ENCODE measurements around the gene PDPK1.

PDPK1 gene

GRCh38 chr16:2507052-2507659 is 30.7 kb upstream of the PDPK1 start:
- DNase-seq (ENCODE audit: low read depth in 2 of 2): no peak

- no peak for DNase-seq (ENCODE audit: low read depth in 2 of 2)
These were observed 30.2 kb upstream of the PDPK1 start for GRCh38 chr16:2507665-2508064.

- no peak for DNase-seq (ENCODE audit: low read depth in 2 of 2)
These were observed 29.0 kb upstream of the PDPK1 start for GRCh38 chr16:2508722-2509400.

- DNase-seq (ENCODE audit: low read depth in 2 of 2): no peak
These were observed 26.6 kb upstream of the PDPK1 start for GRCh38 chr16:2511128-2511800.

- DNase-seq (ENCODE audit: low read depth in 2 of 2): no peak
These were observed 25.7 kb upstream of the PDPK1 start for GRCh38 chr16:2511996-2512734.

- DNase-seq (ENCODE audit: low read depth in 2 of 2): no peak
These were observed 25.0 kb upstream of the PDPK1 start for GRCh38 chr16:2512735-2513404.

GRCh38 chr16:2513405-2514332 is 24.2 kb upstream of the PDPK1 start, which contains the start of gene ATP6V0C:
Gene ATP6V0C, plus strand, starts transcription at chr16:2513952. Its CDS starts 152 bp downstream, at chr16:2514104.
- DNase-seq (ENCODE audit: low read depth in 2 of 2): peak; percentile 81 to 82

- no peak for DNase-seq (ENCODE audit: low read depth in 2 of 2)
These were observed 23.3 kb upstream of the PDPK1 start for GRCh38 chr16:2514333-2515179.

GRCh38 chr16:2515180-2515851 is 22.5 kb upstream of the PDPK1 start:
- DNase-seq (ENCODE audit: low read depth in 2 of 2): no peak

- no peak for DNase-seq (ENCODE audit: low read depth in 2 of 2)
These were observed 21.2 kb upstream of the PDPK1 start for GRCh38 chr16:2516391-2517240.

- DNase-seq (ENCODE audit: low read depth in 2 of 2): no peak
These were observed 19.7 kb upstream of the PDPK1 start for GRCh38 chr16:2517954-2518605.

- no peak for DNase-seq (ENCODE audit: low read depth in 2 of 2)
These were observed 18.8 kb upstream of the PDPK1 start for GRCh38 chr16:2518823-2519710.

- DNase-seq (ENCODE audit: low read depth in 2 of 2): no peak
These were observed 18.1 kb upstream of the PDPK1 start for GRCh38 chr16:2519711-2520080.

GRCh38 chr16:2520097-2520783 is 17.6 kb upstream of the PDPK1 start, which contains the start of gene AMDHD2:
Gene AMDHD2, plus strand, starts transcription at chr16:2520371. Its CDS starts 88 bp downstream, at chr16:2520459.
- peak; percentile 77 to 81 for DNase-seq (ENCODE audit: low read depth in 2 of 2)

- DNase-seq (ENCODE audit: low read depth in 2 of 2): peak in 1 of 2 donors; percentile 29
These were observed 16.9 kb upstream of the PDPK1 start for GRCh38 chr16:2520784-2521531.

All from activated CD8-positive, alpha-beta memory T cell treated with anti-CD3 and anti-CD28 coated beads for 4 hours (primary cell).